Chondrocyte (in vitro differentiated cells): ENCODE results near the gene ERVV-1. TPM values are rescaled to one million over a fixed set of nuclear protein-coding genes. Genes with fewer than 3 reads are reported as not detected.

Experiments
- DNase-seq: peaks from one replicate; pipeline ENCODE4 v3.0.0; 2021; ENCODE audit warnings: mixed read lengths, low spot score
- H3K27ac Mint-ChIP-seq: one replicate; pipeline ENCODE4 v1.8.0; 2021; ENCODE audit warnings: mild to moderate bottlenecking, moderate library complexity, mixed read lengths; ENCODE audit not compliant: unreplicated experiment
- H3K27me3 Mint-ChIP-seq: 2 replicates; pipeline ENCODE4 v1.8.0; 2021; ENCODE audit warnings: low read depth, mixed read lengths
- H3K36me3 Mint-ChIP-seq: 2 replicates; pipeline ENCODE4 v1.8.0; 2021; ENCODE audit warnings: low read depth, mixed read lengths
- H3K4me1 Mint-ChIP-seq: 2 replicates; pipeline ENCODE4 v1.8.0; 2021; ENCODE audit warnings: low read depth, mild to moderate bottlenecking, mixed read lengths
- H3K4me3 Mint-ChIP-seq: one replicate; pipeline ENCODE4 v1.8.0; 2021; ENCODE audit warnings: mild to moderate bottlenecking, moderate library complexity, mixed read lengths; ENCODE audit not compliant: unreplicated experiment
- H3K9me3 Mint-ChIP-seq: 2 replicates; pipeline ENCODE4 v1.8.0; 2021; ENCODE audit warnings: low read depth, mixed read lengths
- total RNA-seq: library from RNA; stranded (reverse); gene quantifications from 3 replicates; pipeline ENCODE4 v1.2.1, GENCODE V29; 2021
- TF ChIP-seq, protein P1 (sequence below): fragments of 200-600 bp; sonication (generic); IDR thresholded peaks from 2 replicates; pipeline ENCODE4 v1.5.0; 2021; ENCODE audit warnings: antibody characterized with exemption, mild to moderate bottlenecking, moderate library complexity

Gene ERVV-1
- total RNA-seq, 1 donor from 2014 or later, result not detected

DNA sequence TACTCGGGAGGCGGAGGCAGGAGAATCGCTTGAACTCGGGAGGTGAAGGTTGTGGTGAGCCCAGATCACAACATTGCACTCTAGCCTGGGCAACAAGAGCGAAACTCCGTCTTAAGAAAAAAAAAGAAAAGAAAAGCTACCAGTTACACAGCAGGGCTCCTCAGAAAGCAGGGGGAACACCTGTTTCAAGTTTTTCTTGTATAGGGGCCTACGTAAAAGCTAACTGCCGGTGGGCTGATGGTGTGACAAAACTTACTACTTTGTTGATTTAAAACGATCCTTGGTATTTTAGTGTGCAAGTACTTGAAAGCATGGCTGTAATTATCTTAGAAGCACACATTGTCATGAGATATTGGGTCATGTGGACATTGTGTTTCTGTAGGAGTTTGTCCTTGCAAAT lies 15.7 kb upstream of the ERVV-1 start:
- Mint-ChIP-seq H3K27me3 (no peaks in the 10 kb centered on the region), H3K27ac (no peak overlapping the region), H3K4me3 (no peak overlapping the region), H3K9me3 (no peaks in the 10 kb centered on the region), H3K4me1 (peaks cover 7% of the 10 kb centered on the region), H3K36me3 (no peaks in the 10 kb centered on the region)
- TF ChIP-seq, protein P1, sequence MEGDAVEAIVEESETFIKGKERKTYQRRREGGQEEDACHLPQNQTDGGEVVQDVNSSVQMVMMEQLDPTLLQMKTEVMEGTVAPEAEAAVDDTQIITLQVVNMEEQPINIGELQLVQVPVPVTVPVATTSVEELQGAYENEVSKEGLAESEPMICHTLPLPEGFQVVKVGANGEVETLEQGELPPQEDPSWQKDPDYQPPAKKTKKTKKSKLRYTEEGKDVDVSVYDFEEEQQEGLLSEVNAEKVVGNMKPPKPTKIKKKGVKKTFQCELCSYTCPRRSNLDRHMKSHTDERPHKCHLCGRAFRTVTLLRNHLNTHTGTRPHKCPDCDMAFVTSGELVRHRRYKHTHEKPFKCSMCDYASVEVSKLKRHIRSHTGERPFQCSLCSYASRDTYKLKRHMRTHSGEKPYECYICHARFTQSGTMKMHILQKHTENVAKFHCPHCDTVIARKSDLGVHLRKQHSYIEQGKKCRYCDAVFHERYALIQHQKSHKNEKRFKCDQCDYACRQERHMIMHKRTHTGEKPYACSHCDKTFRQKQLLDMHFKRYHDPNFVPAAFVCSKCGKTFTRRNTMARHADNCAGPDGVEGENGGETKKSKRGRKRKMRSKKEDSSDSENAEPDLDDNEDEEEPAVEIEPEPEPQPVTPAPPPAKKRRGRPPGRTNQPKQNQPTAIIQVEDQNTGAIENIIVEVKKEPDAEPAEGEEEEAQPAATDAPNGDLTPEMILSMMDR, result no peak
- DNase-seq, result no peak

GRCh38 chr19:53002479-53002878 lies 11.2 kb upstream of the ERVV-1 start:
- no peak overlapping the region for H3K4me3 Mint-ChIP-seq
- H3K4me1 Mint-ChIP-seq, result no peaks in the 10 kb centered on the region
- no peak overlapping the region for H3K27ac Mint-ChIP-seq
- H3K27me3 Mint-ChIP-seq, result no peaks in the 10 kb centered on the region
- TF ChIP-seq, protein P1, result no peak
- H3K36me3 Mint-ChIP-seq, result no peaks in the 10 kb centered on the region
- no peaks in the 10 kb centered on the region for H3K9me3 Mint-ChIP-seq
- DNase-seq, result no peak

GRCh38 chr19:53004242-53004641 lies 9.5 kb upstream of the ERVV-1 start:
- Mint-ChIP-seq H3K27ac (no peak overlapping the region), H3K36me3 (no peaks in the 10 kb centered on the region), H3K27me3 (no peaks in the 10 kb centered on the region), H3K9me3 (peaks cover 2% of the 10 kb centered on the region), H3K4me3 (no peak overlapping the region), H3K4me1 (no peaks in the 10 kb centered on the region)
- DNase-seq, result no peak
- TF ChIP-seq, protein P1, result no peak

DNA sequence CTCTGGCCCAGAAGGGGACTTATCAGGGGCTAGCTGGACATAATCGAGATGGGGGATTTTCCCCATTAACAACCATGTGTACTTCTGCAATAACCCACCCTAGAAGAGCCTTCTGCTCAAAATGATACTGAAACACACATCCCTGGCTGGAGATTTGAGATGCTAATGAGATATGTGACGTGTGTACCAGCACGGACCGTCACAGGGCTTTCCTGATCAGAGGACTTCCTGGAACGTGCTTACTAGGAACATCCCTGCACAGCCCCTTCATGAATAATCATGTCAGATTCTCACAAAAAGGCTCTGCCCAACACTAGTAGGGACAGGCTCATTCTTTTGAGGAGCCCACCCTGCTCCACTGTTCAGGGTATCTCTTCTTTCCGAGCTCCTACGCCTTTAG lies 6.5 kb upstream of the ERVV-1 start:
- TF ChIP-seq, protein P1, result no peak
- H3K4me3 Mint-ChIP-seq, result no peak overlapping the region
- no peaks in the 10 kb centered on the region for H3K27me3 Mint-ChIP-seq
- H3K36me3 Mint-ChIP-seq, result no peaks in the 10 kb centered on the region
- H3K27ac Mint-ChIP-seq, result no peak overlapping the region
- no peaks in the 10 kb centered on the region for H3K4me1 Mint-ChIP-seq
- peaks cover 13% of the 10 kb centered on the region for H3K9me3 Mint-ChIP-seq
- DNase-seq, result no peak

- Mint-ChIP-seq H3K4me1 (no peaks in the 10 kb centered on the region), H3K4me3 (no peak overlapping the region), H3K9me3 (peaks cover 13% of the 10 kb centered on the region), H3K36me3 (no peaks in the 10 kb centered on the region), H3K27me3 (no peaks in the 10 kb centered on the region), H3K27ac (no peak overlapping the region)
- no peak for DNase-seq
- TF ChIP-seq, protein P1, result no peak
Measured at GRCh38 chr19:53007606-53008005, 6.1 kb upstream of the ERVV-1 start.
